Central memory CD8-positive, alpha-beta T cell (primary cell): Measurements from ENCODE around the gene EFCAB6.

Experiments used
- ATAC-seq: fragments of 150-1000 bp; cut with Tn5 transposase; replicated peaks from 2 replicates; pipeline ENCODE4 v1.10.0; 2022; ENCODE audit warnings: mild to moderate bottlenecking, moderate FRiP score, moderate number of reproducible peaks; ENCODE audit not compliant: poor library complexity, severe bottlenecking; ENCODE audit errors: extremely low read depth
- DNase-seq, 2 donors: peaks; one replicate each; pipeline ENCODE4 v3.0.0; 2021; ENCODE audit warnings: low spot score in 2 of 2
- H3K27ac Mint-ChIP-seq: one replicate; pipeline ENCODE4 v1.8.0; 2022; ENCODE audit warnings: low read depth, mild to moderate bottlenecking, moderate library complexity, mixed read lengths
- H3K27me3 Mint-ChIP-seq: one replicate; pipeline ENCODE4 v1.8.0; 2022; ENCODE audit warnings: mixed read lengths
- H3K36me3 Mint-ChIP-seq: one replicate; pipeline ENCODE4 v1.8.0; 2022; ENCODE audit warnings: mild to moderate bottlenecking, moderate library complexity, mixed read lengths; ENCODE audit not compliant: insufficient read depth
- H3K4me1 Mint-ChIP-seq: one replicate; pipeline ENCODE4 v1.8.0; 2022; ENCODE audit warnings: mixed read lengths
- H3K4me3 Mint-ChIP-seq: one replicate; pipeline ENCODE4 v1.8.0; 2022; ENCODE audit warnings: mild to moderate bottlenecking, moderate library complexity, mixed read lengths
- H3K9me3 Mint-ChIP-seq: one replicate; pipeline ENCODE4 v1.8.0; 2022; ENCODE audit warnings: mixed read lengths

EFCAB6 gene

DNA sequence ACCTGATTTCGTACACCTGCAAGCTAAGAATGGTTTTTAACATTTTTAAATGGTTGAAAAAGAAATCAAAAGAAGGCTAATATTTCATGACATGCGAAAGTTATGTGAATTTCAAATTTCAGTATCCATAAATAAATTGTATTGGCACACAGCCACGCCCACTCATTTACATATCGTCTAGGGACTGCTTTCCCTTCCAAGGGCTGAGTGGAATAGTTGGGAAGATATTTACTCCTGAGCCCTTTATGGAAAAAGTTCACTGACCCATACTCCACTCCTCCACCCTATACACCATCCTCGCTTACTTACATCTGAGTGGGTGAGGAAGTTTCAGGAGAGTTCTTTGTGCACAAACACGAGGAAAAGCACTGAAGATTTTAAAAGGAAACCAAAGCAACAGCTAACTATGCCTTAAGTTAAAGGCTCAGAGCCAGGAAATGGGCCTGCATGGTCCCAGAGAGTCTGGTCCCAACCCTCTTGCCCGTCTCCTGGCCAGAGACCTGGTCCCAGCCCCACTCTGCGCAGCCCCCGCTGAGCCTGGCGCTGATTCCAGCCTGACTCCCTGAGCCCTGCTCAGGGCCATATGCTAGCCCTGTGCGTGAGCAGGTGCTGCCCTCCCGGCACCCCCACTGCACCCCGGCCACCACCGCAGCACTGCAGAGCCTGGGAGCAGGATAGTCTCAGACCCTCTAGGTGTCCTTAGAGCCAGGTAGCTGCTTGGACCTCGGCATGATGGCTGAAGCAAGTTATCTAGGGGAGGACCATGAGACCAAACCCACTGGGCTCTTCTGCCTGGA lies 69.8 kb downstream of the EFCAB6 start:
- no peak overlapping the region for H3K4me3 Mint-ChIP-seq
- H3K27me3 Mint-ChIP-seq = peaks cover 8% of the 10 kb centered on the region
- no peak overlapping the region for H3K27ac Mint-ChIP-seq
- H3K9me3 Mint-ChIP-seq = no peaks in the 10 kb centered on the region
- H3K36me3 Mint-ChIP-seq = no peaks in the 10 kb centered on the region
- ATAC-seq (no peak), DNase-seq (no peak)
- H3K4me1 Mint-ChIP-seq = no peaks in the 10 kb centered on the region

DNA sequence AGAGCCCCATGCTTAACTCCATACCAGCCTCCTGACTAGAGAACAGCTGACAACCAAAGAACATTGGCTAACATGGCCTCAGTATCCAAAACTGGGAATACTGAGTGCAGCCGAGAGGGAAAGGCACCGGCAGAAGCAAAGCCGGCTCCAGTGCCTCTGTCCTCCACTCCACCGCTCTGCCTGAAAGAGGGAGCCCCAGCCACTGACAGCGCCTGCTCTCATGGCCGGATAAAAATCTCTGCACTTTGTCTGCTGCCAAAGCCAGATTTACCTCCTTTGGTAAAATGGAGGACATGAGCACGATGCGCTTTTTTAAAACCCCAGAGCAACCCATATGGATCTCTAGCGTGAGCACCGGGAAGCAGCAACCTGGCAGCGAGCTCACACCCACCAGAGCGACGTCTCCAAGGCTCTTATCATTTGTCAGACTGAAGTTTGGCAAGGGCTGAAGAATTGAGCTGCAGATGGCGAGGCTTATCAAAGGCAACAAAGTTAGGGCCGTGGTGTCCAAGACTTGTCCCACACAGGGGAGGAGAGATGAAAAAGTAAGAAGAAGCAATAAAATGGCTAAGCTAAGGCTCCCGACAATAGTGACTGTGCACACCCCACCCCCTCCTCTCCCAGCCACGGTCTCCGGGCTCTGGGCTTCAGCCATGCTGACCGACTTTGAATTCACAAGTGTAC lies 71.4 kb downstream of the EFCAB6 start:
- Mint-ChIP-seq H3K36me3 (no peaks in the 10 kb centered on the region), H3K4me1 (no peaks in the 10 kb centered on the region), H3K27me3 (no peaks in the 10 kb centered on the region), H3K4me3 (no peak overlapping the region), H3K9me3 (no peaks in the 10 kb centered on the region), H3K27ac (no peak overlapping the region)
- ATAC-seq (no peak), DNase-seq (no peak)

DNA sequence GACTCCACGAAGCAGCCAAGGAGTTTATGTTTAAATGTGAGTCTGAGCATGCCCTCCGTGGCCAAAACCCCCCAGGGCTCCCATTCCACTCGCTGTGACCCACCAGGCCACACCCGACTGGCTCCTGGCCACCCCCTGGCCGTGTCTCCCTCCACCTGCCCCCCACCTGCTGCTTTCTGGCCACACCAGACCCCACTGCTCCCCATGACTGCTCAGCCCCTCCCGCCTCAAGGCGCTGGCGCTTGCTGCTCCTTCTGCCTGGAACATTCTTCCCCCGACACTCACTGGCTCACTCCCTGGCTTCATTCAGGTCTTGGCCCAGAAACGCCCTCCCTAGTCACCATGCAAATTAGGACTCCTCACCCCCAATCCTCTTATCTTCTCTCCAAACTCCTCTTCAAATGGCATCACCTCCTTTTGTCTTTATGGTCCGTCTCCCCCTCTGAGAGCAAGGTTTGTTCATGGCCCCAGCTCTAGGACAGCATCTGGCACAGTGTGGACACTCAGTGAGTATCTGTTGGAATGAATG lies 72.2 kb downstream of the EFCAB6 start:
- no peaks in the 10 kb centered on the region for H3K27me3 Mint-ChIP-seq
- H3K9me3 Mint-ChIP-seq = no peaks in the 10 kb centered on the region
- no peak overlapping the region for H3K4me3 Mint-ChIP-seq
- ATAC-seq (no peak), DNase-seq (no peak)
- H3K36me3 Mint-ChIP-seq = no peaks in the 10 kb centered on the region
- H3K4me1 Mint-ChIP-seq = no peaks in the 10 kb centered on the region
- no peak overlapping the region for H3K27ac Mint-ChIP-seq

DNA sequence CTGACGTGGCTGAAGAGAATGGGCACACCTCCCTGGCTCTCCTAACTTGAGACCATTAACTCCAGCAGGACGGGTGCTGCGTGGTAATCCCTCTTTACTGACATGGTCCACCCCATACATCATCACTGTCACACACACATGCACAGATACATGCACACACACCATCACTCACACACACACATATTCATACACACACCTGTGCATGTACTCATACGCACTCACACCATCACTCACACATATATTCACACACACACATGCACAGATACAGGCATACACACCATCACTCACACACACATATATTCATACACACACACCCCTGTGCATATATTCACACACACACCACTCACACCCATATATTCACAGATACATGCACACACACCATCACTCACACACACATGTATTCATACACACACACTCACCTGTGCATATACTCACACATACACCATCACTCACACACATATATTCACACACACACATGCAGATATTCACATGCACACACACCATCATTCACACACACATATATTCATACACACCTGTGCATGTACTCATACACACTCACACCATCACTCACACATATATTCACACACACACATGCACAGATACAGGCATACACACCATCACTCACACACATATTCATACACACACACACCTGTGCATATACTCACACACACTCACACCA lies 74.8 kb downstream of the EFCAB6 start:
- H3K4me1 Mint-ChIP-seq = no peaks in the 10 kb centered on the region
- no peaks in the 10 kb centered on the region for H3K27me3 Mint-ChIP-seq
- ATAC-seq = no peak
- no peak for DNase-seq
- no peaks in the 10 kb centered on the region for H3K36me3 Mint-ChIP-seq
- H3K4me3 Mint-ChIP-seq = no peak overlapping the region
- no peaks in the 10 kb centered on the region for H3K9me3 Mint-ChIP-seq
- H3K27ac Mint-ChIP-seq = no peak overlapping the region

DNA sequence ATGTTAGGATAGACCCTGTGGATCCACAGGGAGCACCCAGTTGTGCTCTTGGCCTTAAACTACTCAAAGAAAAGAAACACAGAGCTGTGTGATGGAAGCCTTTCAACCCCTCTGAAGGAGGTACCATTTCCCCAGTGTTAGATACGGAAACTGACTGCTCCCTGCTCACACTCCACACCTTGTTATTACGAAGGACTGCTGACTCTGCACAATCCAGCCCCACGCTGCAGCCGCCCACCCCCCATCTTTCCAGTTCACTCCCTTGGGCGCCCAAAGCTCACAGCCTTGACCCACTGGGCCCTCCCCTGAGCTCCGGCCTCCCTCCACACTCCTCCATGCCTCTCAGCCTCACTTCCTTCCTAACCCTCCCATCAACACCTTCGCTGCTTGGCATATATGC lies 75.5 kb downstream of the EFCAB6 start:
- DNase-seq = no peak
- no peak overlapping the region for H3K27ac Mint-ChIP-seq
- no peak overlapping the region for H3K4me3 Mint-ChIP-seq
- no peak for ATAC-seq
- no peaks in the 10 kb centered on the region for H3K36me3 Mint-ChIP-seq
- H3K27me3 Mint-ChIP-seq = no peaks in the 10 kb centered on the region
- no peaks in the 10 kb centered on the region for H3K9me3 Mint-ChIP-seq
- no peaks in the 10 kb centered on the region for H3K4me1 Mint-ChIP-seq

DNA sequence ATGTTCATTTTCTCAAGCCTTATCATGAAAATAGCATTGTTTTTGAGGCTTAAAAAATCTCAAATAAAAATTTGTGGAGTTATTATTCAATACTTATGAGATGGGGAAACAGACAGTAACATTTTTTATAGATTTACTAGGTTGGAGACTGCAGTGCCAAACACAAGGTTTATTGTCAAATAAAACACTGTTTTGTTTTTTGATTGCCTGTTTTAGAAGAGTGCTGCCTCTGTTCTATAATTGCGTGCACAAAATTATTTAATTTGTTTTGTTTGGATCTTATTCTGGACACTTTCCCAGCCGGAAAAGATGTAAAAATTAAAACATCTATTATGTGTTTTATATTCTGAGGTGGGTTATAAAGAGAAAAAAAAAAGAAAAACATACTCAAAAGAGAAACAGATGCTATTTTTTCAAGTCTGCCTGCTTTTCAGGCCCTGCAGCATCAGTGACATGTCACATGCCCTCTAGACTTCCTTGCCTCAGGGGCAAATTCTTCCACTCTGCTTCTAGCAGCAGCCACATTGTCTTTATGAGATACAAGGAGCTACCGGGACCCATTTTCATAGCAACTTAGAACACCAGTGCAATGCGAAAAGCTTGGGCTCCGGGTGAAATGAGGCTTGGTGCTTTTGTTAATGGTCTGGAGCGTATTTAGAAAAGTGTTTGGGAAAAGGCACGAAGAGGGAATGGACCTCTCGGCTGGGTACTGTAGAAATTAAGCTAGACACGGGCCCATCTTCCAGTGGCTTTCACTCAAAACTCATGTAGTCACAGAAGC lies 77.5 kb downstream of the EFCAB6 start:
- no peaks in the 10 kb centered on the region for H3K4me1 Mint-ChIP-seq
- no peak overlapping the region for H3K27ac Mint-ChIP-seq
- H3K9me3 Mint-ChIP-seq = no peaks in the 10 kb centered on the region
- H3K27me3 Mint-ChIP-seq = no peaks in the 10 kb centered on the region
- ATAC-seq (no peak), DNase-seq (no peak)
- H3K36me3 Mint-ChIP-seq = no peaks in the 10 kb centered on the region
- no peak overlapping the region for H3K4me3 Mint-ChIP-seq

DNA sequence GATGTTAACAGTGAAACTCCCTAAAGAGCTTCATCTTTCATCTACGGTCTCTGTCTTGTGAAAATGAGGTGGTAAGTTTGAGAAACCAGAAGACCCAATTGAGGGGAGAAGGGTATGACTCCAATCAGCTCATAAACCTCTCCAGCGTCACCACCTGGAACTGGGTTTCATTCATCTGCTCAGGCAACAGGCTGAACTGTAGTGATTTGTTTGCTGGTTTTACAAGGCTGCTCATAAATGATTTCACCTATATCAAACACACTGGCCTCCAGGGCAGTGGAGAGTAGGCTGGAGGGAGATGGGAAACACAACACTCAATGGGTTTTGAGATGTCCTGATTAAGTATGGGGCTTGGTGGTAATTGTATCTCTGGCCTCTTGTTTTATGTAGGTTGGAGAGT lies 79.0 kb downstream of the EFCAB6 start:
- Mint-ChIP-seq H3K4me1 (no peaks in the 10 kb centered on the region), H3K9me3 (no peaks in the 10 kb centered on the region), H3K4me3 (no peak overlapping the region), H3K27me3 (peaks cover 12% of the 10 kb centered on the region), H3K36me3 (no peaks in the 10 kb centered on the region), H3K27ac (no peak overlapping the region)
- DNase-seq (no peak), ATAC-seq (no peak)

DNA sequence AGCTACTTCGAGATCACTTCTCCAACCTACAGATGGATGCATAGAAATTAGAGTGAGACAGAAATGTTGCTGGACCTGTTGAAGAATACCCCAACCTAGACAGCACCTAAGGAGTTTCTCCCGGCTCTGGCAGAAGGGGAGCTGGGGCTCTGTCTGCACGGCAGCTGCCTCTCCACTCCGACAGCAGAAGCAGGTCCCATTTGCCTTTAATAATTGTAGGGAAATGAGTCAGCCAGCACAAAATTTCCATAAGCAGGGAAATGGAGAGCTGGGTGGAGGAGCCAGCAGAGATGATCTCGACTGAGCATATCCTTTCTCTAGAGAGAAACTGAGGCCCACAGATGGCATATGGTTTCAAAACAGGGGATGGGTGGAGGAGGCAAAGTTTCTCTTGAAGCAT lies 80.1 kb downstream of the EFCAB6 start:
- Mint-ChIP-seq H3K4me1 (no peaks in the 10 kb centered on the region), H3K27me3 (peaks cover 12% of the 10 kb centered on the region), H3K27ac (no peak overlapping the region), H3K4me3 (no peak overlapping the region), H3K9me3 (no peaks in the 10 kb centered on the region), H3K36me3 (no peaks in the 10 kb centered on the region)
- no peak for DNase-seq
- ATAC-seq = no peak

DNA sequence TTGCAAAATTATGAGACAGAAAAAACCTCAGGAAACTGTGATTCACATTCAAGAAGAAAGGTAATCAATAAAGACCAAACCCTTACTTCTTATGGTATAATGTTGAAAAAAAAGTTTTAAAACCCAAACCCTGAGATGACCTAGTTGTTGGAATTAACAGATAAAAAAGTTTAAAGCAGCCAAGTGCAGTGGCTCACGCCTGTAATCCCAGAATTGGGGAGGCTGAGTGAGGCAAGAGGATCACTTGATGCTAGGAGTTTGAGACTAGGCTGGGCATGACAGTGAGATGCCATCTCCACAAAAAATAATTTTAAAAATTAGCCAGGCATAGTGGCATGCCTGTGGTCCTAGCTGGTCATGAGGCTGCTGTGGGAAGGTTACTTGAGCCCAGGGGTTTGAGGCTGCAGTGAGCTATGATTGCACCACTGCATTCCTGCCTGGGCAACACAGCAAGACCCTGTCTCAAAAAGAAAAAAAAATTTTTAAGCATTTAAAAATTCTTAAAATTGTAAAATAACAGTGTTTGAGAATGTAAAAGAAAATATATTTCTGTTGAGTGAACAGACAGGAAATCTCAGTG lies 85.1 kb downstream of the EFCAB6 start:
- Mint-ChIP-seq H3K27me3 (peaks cover 12% of the 10 kb centered on the region), H3K9me3 (no peaks in the 10 kb centered on the region), H3K36me3 (no peaks in the 10 kb centered on the region), H3K27ac (no peak overlapping the region), H3K4me3 (no peak overlapping the region), H3K4me1 (no peaks in the 10 kb centered on the region)
- DNase-seq (no peak), ATAC-seq (no peak)

DNA sequence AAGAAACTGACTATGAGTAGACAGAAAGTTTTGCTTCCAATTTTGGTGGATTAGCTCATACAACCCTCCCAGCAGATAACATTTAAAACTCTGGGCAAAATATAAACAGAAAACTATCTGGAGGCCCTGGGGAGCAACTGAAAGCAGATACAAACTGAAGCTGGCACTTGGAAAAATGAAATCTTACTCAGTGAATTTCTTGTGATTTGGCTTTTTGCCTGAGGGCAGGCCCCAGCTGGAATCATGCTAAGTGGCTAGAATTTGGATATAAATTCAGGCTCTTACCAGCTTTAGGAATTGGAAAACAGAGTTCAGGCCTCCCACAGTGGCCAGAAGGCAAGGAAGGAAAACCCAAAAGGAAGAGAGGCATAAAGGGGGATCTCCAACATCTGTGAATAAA lies 85.8 kb downstream of the EFCAB6 start:
- Mint-ChIP-seq H3K27ac (no peak overlapping the region), H3K9me3 (no peaks in the 10 kb centered on the region), H3K4me1 (no peaks in the 10 kb centered on the region), H3K27me3 (peaks cover 12% of the 10 kb centered on the region), H3K4me3 (no peak overlapping the region), H3K36me3 (no peaks in the 10 kb centered on the region)
- DNase-seq (no peak), ATAC-seq (no peak)

DNA sequence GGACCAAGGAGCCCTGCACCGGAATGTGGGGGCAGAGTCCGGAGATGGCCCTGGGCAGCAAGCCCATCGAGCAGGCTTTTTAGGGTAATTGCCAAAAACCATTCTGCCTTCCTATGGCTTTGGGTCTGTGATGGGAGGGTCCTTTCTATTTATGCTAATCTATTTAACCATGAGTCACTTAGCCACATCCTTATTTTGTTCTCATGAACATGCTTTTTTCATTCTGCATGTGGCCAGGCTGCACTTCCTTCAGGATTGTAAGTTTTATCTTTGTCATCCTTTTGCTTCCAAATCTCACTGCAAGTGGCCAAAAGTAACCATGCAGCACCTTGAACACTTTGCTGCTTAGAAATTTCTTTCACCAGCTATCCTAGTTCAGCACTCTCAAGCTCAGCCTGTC lies 88.3 kb downstream of the EFCAB6 start:
- Mint-ChIP-seq H3K4me3 (no peak overlapping the region), H3K9me3 (no peaks in the 10 kb centered on the region), H3K36me3 (no peaks in the 10 kb centered on the region), H3K27me3 (peaks cover 16% of the 10 kb centered on the region), H3K27ac (no peak overlapping the region), H3K4me1 (no peaks in the 10 kb centered on the region)
- DNase-seq (no peak), ATAC-seq (no peak)

DNA sequence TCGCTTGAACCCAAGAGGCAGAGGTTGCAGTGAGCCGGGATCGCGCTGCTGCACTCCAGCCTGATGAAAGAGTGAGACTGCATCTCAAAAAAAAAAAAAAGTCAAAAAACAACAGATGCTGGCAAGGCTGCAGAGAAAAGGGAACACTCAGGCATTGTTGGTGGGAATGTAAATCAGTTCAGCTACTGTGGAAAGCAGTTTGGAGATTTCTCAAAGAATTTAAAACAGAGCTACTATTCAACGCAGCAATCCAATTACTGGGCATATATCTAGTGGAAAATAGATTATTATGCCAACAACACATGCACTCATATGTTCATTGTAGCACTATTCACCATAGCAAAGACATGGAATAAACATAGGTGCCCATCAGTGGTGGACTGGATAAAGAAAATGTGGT lies 89.7 kb downstream of the EFCAB6 start:
- H3K9me3 Mint-ChIP-seq = no peaks in the 10 kb centered on the region
- H3K36me3 Mint-ChIP-seq = no peaks in the 10 kb centered on the region
- H3K27me3 Mint-ChIP-seq = peaks cover 9% of the 10 kb centered on the region
- ATAC-seq = no peak
- H3K27ac Mint-ChIP-seq = no peak overlapping the region
- no peak for DNase-seq
- no peak overlapping the region for H3K4me3 Mint-ChIP-seq
- H3K4me1 Mint-ChIP-seq = no peaks in the 10 kb centered on the region
